ENCODE results near the gene KATNAL1.

KATNAL1 gene

DNA sequence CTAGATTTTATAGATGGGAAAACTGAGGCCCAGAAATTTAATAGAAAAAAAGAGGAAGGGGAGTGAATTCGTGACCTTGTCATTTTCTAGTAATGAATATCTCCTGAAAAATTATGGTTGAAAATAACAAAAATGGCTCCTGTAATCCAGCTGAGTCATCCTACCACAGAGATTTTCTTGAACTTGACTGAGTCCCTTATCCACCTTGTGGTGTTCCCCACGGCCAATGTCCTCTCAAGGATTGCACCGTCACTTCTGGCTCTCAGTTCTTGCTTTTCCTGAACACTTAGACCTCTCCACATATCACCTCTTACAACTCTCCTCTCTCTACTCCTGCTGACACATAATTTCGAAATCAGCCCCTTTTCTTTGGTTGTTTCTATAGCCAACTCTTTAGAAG, 1.2 kb upstream of the KATNAL1 start:
- TF ChIP-seq, protein P1, sequence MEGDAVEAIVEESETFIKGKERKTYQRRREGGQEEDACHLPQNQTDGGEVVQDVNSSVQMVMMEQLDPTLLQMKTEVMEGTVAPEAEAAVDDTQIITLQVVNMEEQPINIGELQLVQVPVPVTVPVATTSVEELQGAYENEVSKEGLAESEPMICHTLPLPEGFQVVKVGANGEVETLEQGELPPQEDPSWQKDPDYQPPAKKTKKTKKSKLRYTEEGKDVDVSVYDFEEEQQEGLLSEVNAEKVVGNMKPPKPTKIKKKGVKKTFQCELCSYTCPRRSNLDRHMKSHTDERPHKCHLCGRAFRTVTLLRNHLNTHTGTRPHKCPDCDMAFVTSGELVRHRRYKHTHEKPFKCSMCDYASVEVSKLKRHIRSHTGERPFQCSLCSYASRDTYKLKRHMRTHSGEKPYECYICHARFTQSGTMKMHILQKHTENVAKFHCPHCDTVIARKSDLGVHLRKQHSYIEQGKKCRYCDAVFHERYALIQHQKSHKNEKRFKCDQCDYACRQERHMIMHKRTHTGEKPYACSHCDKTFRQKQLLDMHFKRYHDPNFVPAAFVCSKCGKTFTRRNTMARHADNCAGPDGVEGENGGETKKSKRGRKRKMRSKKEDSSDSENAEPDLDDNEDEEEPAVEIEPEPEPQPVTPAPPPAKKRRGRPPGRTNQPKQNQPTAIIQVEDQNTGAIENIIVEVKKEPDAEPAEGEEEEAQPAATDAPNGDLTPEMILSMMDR (IDR thresholded peaks at IDR 0.05; ENCODE audit: extremely low read depth, missing control alignments): no peak
- DNase-seq (ENCODE audit: low spot score): peak; percentile 33

DNA sequence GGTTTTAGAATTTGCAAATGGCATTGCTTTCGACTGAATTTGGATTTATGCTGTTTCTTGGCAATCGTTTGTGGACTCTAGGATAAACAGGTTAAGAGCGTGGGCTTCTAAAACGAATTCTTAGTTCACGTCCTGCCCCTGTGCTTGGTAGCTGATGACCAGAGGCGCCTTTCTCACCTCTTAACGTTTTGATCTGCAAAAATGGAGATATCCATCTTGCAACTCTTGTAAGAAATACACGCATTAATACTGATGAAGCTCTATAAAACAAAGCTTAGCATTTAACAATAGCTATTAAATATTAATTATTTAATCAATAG, 580 bp upstream of the KATNAL1 start:
- TF ChIP-seq, protein P1 (IDR thresholded peaks at IDR 0.05; ENCODE audit: extremely low read depth, missing control alignments): no peak

DNA sequence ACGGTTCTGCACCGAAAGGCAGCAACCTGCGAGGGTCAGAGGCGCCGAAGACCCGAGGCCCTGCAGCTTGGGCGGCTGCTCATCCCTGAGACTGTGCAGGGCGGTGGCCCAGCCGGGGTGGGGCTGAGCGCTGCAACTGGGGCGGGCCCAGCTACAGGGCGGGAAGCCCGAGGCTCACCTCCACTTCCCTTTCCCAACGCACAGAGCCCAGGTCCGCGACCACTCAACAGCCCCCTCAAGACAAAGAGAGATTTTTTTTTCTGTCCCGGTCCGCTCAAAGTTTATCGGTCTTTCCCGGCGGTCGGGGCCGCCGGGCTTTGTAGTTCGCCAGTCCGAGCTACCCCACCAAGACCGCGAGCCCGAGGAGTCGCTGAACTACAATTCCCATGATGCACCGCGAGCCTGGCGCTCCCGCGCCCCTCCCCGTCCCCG, 573 bp downstream of the KATNAL1 start:
- TF ChIP-seq, protein P1 (IDR thresholded peaks at IDR 0.05; ENCODE audit: extremely low read depth, missing control alignments): no peak
- peak; percentile 91 for DNase-seq (ENCODE audit: low spot score)

More for the DNA sequence above, 580 bp upstream of the KATNAL1 start:
- no peak for DNase-seq (ENCODE audit: low spot score)

DNA sequence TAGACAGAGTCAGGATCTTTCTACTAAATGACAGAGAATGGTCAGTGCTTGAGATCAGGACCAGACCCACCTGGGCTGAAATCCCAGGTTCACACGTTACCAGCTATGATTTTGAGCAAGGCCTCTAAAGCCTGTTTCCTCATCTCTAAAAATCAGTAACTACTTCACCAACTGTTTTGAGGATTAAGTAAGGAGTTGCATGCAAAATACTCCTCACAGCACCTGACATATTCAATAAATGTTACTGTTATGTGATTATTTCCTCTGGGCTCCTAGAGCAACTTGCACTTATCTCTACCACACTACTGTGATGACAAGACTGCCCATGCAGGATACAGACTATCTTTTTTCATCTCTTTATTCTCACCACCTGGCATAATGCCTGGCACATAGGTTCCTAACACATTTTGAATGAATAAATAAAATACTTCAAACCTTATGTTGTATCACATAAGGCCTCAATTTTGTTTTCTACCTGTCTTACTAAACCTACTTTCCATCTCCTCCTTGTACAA, 1.8 kb downstream of the KATNAL1 start:
- TF ChIP-seq, protein P1 (IDR thresholded peaks at IDR 0.05; ENCODE audit: extremely low read depth, missing control alignments): no peak
- DNase-seq (ENCODE audit: low spot score): no peak

DNA sequence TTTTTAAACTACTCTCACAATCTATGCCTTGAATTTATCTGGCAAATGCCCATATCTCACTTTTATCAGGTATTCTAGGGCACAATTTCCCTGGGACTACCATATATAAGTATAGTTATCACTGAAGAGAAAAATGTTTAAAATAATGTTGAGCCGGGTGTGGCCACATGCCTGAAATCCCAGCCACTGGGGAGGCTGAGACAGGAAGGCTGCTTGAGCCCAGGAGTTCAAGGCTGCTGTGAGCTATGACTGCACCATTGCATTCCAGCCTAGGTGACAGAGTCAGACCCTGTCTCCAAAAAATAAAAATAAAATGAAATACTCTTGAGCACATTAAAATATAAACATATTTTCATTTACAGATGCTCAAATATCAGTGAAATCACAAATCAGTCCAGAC, 4.1 kb downstream of the KATNAL1 start:
- TF ChIP-seq, protein P1 (IDR thresholded peaks at IDR 0.05; ENCODE audit: extremely low read depth, missing control alignments): no peak
- no peak for DNase-seq (ENCODE audit: low spot score)

DNA sequence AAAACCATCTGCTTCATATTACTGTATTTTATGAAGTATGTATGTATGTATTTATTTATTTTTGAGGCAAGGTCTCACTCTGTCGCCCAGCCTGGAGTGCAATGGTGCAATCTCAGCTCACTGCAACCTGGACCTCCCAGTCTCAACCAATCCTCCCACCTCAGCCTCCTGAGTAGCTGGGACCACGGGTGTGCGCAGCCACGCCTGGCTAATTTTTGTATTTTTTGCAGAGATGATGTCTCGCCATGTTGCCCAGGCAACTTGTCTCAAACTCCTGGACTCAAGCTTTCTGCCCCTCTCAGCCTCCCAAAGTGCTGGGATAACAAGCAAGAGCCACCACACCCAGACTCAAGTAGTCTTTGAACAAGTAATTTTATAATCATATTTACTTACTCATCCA, 5.5 kb downstream of the KATNAL1 start:
- TF ChIP-seq, protein P1 (IDR thresholded peaks at IDR 0.05; ENCODE audit: extremely low read depth, missing control alignments): no peak
- DNase-seq (ENCODE audit: low spot score): no peak

DNA sequence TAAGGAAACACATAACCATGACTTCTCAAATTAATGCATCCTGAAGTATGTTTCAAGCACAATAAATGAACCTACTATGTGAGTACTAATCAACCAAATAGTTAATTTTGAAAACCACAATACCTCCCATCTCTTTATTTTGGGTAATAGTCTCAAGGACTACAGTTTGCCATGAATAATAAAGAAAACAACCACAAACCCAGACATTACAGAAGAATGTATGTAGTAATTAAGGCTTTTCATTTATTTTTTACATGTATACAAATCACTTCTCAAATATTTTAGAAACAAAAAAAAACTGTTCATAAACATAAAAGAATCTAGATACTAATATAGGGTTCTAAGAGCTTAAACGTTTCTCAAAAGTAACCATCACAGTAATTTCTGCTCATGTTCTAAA, 6.8 kb downstream of the KATNAL1 start:
- DNase-seq (ENCODE audit: low spot score): no peak
- TF ChIP-seq, protein P1 (IDR thresholded peaks at IDR 0.05; ENCODE audit: extremely low read depth, missing control alignments): no peak
